GM12891 (cell line): ENCODE results near the gene TACC3.

ENCODE experiments used
- PAX5 ChIP-seq: IDR thresholded peaks from 2 replicates; pipeline ENCODE4 v1.6.1; 2011; ENCODE audit warnings: low read length, moderate library complexity, mild to moderate bottlenecking; ENCODE audit not compliant: insufficient read depth, severe bottlenecking
- POLR2A ChIP-seq: IDR thresholded peaks from 2 replicates; pipeline ENCODE4 v1.6.1; 2011; ENCODE audit warnings: low read depth, low read length, control low read depth

DNA sequence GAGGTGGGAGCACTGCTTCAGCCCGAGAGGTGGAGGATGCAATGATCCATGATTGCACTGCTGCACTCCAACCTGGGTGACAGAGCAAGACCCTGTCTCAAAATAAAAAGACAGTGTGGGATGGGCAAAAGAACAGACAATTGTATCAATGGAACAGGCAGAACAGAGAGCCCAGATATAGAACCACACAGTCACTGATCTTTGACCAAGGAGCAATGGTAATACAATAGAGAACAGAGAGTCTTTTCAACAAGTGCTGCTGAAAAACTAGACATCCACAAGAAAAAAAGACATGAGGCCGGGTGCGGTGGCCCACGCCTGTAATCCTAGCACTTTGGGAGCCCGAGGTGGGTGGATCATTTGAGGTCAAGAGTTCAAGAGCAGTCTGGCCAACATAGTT, 43.1 kb upstream of the TACC3 start:
- TF ChIP-seq PAX5 (no peak), POLR2A (no peak)
